ENCODE data around the gene VAMP4.

DNA sequence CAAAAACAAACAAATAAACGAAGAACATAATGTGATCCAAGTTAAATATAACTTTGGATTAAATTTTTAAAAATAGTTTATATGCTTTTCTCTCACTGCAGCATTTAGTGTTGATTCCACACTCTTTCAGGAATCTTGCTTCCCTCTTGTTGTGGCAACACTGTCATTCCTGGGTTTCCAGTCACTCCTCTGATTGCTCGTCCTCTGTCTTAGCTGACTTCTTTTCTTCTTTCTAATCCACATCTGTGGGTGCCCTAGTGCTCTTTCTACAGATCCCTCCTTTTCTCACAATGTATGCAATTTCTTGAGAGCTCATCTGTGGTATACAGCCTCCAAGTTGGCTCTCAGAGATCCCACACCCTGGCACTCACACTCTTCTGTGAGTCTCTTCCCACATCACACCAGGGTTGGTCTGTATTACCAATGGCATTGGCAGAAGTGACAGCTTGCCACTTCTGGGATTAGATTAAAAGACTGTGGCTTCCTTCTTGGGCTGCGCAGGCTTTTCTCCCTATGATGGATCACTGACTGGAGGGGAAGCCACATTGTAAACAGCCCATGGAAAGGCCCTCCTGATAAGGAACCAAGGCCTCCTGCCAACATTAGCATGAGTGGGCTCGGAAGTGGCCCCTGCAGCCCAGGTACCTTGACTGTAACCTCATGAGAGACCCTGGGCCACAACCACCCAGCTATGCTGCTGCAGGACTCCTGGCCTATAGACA is 77.8 kb downstream of the VAMP4 start:
- TF ChIP-seq EZH2 (IDR thresholded peaks at IDR 0.05) (no peak), POLR2AphosphoS5 (IDR thresholded peaks at IDR 0.05; ENCODE audit: borderline replicate concordance, low read depth, low read length) (no peak), FOXP2 (optimal IDR thresholded peaks at IDR 0.05; ENCODE audit: control extremely low read depth, extremely low read length, insufficient read depth) (no peak)

Measured in SK-N-MC (cell line).